ENCODE measurements around the gene USP2.

USP2 gene

DNA sequence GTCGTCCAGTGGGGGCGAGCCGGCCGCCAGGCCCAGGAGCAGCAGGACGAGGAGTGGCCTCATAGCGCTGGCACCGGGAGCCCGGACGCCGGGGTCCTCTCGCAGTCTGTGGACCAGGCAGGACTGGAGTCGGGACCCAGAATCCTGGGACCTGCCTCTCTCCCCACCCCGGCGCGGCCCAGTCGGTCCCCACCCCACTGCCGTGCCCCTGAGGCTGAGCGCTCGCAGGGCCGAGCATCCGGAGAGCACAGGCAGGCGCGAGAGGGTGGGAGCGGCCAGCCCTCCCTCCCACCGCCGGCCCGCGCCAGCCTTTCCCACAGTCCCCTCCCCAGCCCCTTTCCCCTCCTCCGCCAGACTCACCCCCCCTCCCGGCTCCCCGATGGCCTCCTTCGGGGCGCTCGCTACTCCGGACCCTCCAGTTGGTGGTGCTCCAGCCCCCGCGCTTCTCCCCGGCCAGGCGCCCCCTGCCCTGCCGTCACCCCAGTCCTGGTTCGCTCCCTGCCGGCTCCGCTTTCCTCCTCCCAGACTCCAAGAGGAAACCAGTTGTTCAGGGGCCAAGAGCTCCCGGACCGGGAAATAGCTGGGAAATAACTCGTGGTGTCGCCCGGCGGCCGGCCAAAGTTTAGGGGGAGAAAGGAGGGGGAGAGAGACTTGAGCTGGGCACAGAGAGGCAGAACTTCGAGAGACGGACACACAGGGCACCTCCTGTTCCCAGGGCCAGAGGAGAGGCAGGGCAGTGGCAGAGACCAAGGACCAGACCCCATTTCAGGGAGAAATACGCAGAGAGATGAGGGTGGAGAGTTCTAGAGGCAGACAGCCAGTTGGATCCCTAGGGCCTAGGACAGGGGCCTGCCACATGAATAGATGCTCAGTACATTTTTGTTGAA is 40.9 kb downstream of the USP2 start, which contains the start of gene C1QTNF5:
TSS of gene C1QTNF5 (minus strand) at position 549 of the 887 bp plus-strand sequence. CDS start at position 63, 486 bp downstream.
- DNase-seq: no peak

DNA sequence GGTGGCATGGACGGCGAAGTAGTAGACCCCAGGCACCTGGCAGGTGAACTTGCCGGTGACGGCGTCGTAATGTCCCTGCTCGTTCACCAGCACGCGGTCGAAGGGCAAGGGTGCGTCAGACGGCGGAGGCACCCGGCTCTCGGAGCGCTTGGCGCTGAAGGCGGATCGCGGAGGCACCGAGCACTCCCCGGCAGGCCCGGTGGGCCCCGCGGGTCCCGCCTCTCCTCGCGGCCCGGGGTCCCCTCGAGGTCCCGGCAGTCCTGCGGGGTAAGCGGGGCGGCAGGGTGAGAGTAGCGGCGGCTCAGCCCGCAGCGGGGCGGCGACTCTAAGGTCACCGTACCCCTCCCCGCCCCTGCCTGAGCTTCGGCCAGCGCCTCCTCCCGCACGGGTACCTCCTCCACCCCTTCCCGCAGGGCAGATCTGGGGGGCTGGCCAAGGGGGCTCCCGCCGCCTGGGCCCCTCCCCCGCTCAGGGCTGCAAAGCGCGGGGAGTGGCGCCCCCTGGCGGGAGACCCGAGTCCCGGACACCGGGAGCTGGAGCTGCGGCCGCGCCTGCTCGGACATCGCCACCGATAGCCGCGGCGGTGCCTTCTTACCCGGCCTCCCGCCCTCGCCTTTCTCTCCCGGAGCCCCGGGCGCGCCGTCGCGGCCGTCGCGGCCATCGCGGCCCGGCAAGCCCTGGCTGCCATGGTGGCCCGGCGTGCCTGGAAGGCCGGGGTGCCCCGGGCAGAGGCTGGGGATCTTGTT is 41.7 kb downstream of the USP2 start:
- peak; percentile 75 for DNase-seq

- DNase-seq: no peak
Observed at GRCh38 chr11:119338965-119339588, 42.4 kb downstream of the USP2 start.

GRCh38 chr11:119338318-119338890 is 43.1 kb downstream of the USP2 start:
- DNase-seq: peak; percentile 85

- DNase-seq: no peak
Observed at GRCh38 chr11:119337581-119338317, 43.7 kb downstream of the USP2 start.

- DNase-seq: no peak
Observed at GRCh38 chr11:119336744-119337469, 44.6 kb downstream of the USP2 start.

DNA sequence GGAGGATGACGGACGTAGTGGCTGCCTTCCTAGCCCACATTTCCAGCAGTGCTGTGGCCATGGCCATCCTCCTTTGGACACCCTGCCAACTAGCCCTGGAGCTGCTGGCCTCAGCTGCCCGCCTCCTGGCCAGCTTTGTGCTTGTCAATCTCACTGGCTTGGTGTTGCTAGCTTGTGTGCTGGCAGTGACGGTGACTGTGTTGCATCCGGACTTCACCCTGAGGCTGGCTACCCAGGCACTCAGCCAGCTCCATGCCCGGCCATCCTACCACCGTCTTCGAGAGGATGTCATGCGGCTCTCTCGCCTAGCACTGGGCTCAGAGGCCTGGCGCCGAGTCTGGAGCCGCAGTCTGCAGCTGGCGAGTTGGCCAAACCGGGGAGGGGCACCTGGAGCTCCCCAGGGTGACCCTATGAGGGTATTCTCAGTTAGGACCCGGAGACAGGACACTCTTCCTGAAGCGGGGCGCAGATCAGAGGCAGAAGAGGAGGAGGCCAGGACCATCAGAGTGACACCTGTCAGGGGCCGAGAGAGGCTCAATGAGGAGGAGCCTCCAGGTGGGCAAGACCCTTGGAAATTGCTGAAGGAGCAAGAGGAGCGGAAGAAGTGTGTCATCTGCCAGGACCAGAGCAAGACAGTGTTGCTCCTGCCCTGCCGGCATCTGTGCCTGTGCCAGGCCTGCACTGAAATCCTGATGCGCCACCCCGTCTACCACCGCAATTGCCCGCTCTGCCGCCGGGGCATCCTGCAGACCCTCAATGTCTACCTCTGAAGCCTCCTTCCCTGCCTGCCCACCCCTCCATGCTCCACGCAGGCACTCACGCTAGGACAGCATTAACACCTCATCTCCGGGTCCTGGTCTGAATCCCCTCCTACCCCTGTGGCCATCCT is 45.6 kb downstream of the USP2 start:
- no peak for DNase-seq

- DNase-seq: no peak
Observed at GRCh38 chr11:119335091-119335654, 46.3 kb downstream of the USP2 start.

GRCh38 chr11:119334174-119334930 is 47.1 kb downstream of the USP2 start, which contains the start of gene RNF26:
RNF26 (plus strand) TSS chr11:119334527; CDS start chr11:119335123, 596 bp downstream.
- DNase-seq: peak; percentile 95

DNA sequence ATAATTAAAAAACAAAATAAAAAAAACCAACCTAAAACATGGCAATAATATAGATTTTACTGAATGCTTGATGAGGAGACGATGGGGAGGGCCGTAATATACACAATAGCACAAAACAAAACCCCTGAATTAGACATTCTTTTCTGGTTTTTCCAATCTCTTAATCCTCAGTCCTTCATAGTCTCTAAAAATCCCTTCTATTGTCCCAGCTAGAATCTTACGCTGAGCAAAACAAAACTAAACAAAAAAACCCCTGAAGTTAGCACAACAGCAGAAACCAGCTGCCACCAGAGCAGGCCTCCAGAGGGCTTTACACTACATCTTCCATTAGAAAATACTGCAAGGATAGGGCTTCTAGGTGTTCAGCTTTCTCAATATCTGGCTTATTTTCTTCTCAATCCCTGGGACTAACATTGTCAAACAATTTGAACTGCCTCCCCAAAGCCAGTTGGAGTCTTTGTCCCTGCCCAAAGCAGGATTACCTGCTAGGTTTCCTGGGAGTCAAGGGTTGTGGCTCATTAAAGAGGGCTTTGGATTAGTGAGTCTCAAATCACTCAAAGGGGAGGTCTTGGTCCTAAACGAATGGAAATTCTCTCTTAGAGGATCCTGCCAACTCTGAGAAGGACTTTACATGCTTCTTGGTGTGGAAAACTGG is 49.3 kb downstream of the USP2 start:
- no peak for DNase-seq

- DNase-seq: no peak
Observed at GRCh38 chr11:119330237-119330636, 51.3 kb downstream of the USP2 start.

DNA sequence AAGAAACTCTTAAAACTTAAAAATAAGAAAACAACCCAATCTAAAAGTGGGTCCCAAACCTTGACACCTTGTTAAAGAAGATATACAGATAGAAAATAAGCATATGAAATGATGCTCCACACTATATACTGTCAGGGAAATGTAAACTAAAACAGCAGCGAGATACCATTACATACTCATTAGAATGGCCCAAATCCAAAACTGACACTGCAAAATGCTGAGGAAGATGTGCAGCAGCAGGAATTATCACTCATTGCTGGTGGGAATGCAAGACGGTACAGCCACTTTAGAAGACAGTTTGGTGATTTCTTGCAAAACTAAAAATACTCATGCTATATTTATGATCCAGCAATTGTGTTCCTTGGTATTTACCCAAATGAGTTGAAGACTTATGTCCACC is 52.2 kb downstream of the USP2 start:
- no peak for DNase-seq

DNA sequence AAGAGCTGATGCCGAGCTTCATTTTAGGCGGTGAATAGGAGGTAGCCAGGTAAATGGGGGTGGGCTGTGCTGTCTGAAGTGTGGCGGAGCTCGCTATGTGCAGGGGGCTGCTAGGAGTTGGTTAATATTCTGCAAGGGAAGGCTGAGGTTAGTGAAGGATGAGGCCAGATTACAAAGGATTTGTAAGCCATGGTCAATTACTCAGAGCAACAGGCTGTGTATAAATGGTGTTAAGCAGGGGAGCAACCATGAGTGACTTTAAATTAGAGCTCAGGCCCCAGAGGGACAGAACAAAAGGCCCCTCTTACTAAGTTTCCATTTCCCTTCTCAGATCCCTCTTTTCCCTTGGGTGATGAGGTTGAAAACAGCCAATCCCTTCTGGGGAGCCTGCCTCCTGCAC is 57.3 kb downstream of the USP2 start:
- DNase-seq: no peak

GRCh38 chr11:119323532-119324033 is 57.9 kb downstream of the USP2 start:
- peak; percentile 95 for DNase-seq

GRCh38 chr11:119322921-119323531 is 58.5 kb downstream of the USP2 start:
- no peak for DNase-seq

- DNase-seq: no peak
Observed at GRCh38 chr11:119322360-119322739, 59.1 kb downstream of the USP2 start.

DNA sequence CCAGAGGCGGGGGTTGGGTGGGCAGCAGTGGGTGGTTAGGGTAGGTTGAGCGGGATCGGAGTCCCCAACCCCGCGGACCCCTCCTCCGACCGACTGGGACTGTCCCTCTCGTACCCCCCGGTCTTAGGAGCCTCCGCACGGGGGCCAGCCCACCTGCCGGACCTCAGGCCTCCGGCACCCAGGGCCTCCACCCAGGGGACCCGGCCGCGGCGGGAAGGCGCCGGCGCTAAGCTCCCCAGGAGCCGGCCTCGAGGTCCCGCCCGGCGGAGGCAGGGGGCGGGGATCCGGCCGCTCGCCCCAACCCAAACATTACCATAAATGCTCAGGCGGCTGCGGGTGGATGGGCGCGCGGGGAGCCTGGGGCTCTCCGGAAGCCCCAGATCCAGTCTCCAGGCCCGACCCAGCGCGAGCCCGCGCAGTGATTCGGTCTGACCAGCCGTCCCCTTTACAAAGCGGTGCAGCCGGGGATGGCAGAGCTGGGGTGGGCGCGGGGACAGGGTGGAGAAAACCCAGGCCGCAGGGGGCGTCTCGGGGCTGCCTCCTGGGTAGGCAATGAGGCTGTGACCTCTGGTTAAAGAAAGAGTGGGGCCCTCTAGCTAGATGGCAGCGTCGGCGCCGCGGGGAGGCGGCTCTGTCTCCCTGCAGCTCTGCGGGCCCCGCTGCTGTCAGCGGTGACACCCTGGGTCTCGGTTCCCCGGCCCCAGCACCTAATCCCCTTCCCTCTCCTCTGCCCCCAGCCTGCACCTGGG is 60.5 kb downstream of the USP2 start:
- peak; percentile 71 for DNase-seq

Measured in stimulated activated CD8-positive, alpha-beta memory T cell treated with anti-CD3 and anti-CD28 coated beads, Interleukin-4, amount 100 ng/mL, for 48 hours (primary cell).